K562 (cell line): ENCODE results near the gene ST6GAL1. TPM values are rescaled to one million over a fixed set of nuclear protein-coding genes. Genes with fewer than 3 reads are reported as not detected.
A peak's percentile ranks its signal among the peaks of the same experiment; 100 is the strongest.

ENCODE experiments used
- EP400 ChIP-seq: fragments of 450-650 bp; IDR thresholded peaks from 2 replicates; pipeline ENCODE4 v1.6.1; 2017; ENCODE audit warnings: antibody characterized with exemption, mild to moderate bottlenecking, moderate library complexity
- MEIS2 ChIP-seq: fragments of 450-650 bp; IDR thresholded peaks from 2 replicates; pipeline ENCODE4 v1.6.1; 2014; ENCODE audit warnings: mild to moderate bottlenecking; ENCODE audit not compliant: partially characterized antibody
- SMAD3 ChIP-seq: fragments of 450-650 bp; formaldehyde crosslinking; conservative IDR thresholded peaks from 2 replicates; pipeline ENCODE4 v1.4.0; 2020; ENCODE audit warnings: mild to moderate bottlenecking
- SRSF7 ChIP-seq: fragments of 200-400 bp; formaldehyde crosslinking; optimal IDR thresholded peaks from 2 replicates; pipeline ENCODE3; 2017; ENCODE audit warnings: mild to moderate bottlenecking, low read depth, low read length
- TEAD4 ChIP-seq, 2 experiments: sonication (generic) in 1 of 2; formaldehyde crosslinking in 1 of 2; IDR thresholded peaks; 2 replicates each; pipeline versions ENCODE4 v1.6.1 to v1.8.0; 2012 to 2022; ENCODE audit warnings: borderline replicate concordance in 1 of 2, inconsistent platforms in 1 of 2, low read length in 1 of 2, mild to moderate bottlenecking in 1 of 2, missing genetic modification reagents in 1 of 2
- TFAM ChIP-seq: fragments of 250-450 bp; sonication (Bioruptor Pico); conservative IDR thresholded peaks from 2 replicates; pipeline ENCODE4 v1.5.0; 2021; ENCODE audit warnings: mild to moderate bottlenecking, moderate library complexity
- ZC3H4 ChIP-seq: sonication (generic); formaldehyde crosslinking; IDR thresholded peaks from 2 replicates; pipeline ENCODE4 v1.9.0; 2021; ENCODE audit warnings: missing genetic modification reagents, borderline replicate concordance
- ZKSCAN1 ChIP-seq: fragments of 150-350 bp; IDR thresholded peaks from 2 replicates; pipeline ENCODE4 v1.6.1; 2016; ENCODE audit warnings: low read depth, low read length
- ZNF12 ChIP-seq: sonication (generic); formaldehyde crosslinking; IDR thresholded peaks from 2 replicates; pipeline ENCODE4 v1.4.0; 2020; ENCODE audit warnings: mild to moderate bottlenecking, missing genetic modification reagents
- ZNF766 ChIP-seq: fragments of 200-800 bp; sonication (Bioruptor generic); conservative IDR thresholded peaks from 2 replicates; pipeline ENCODE4 v1.6.1; 2016; ENCODE audit warnings: missing genetic modification characterization, missing compliant biosample characterization
- ZSCAN29 ChIP-seq: fragments of 450-650 bp; IDR thresholded peaks from 2 replicates; pipeline ENCODE4 v1.6.1; 2017
- polyA plus RNA-seq, 8 experiments: library from polyadenylated mRNA; depleted of rRNA in 4 of 8; stranded (reverse) in 5 of 8; unstranded in 3 of 8; fragments of >200 nt; fragmentation: Nextera tagmentation in 2 of 8; fragmentation: Illumina TruSeq in 1 of 8; extraction: Ambion mirVana in 2 of 8; extraction: Trizol in 1 of 8; gene quantifications; 2 replicates each; pipeline versions ENCODE4 v1.2.1 to v1.2.3, GENCODE V29; 2011 to 2014; ENCODE audit warnings: inconsistent platforms in 1 of 8, missing spikeins in 1 of 8
- total RNA-seq, 7 experiments: library from RNA; depleted of rRNA in 6 of 7; stranded (reverse); fragments of >200 nt in 6 of 7; fragmentation: Illumina TruSeq in 2 of 7; extraction: Trizol in 2 of 7; gene quantifications; 2 replicates each; pipeline versions ENCODE4 v1.2.1 to v1.2.3, GENCODE V29; 2011 to 2021; ENCODE audit warnings: low replicate concordance in 1 of 7
- TF ChIP-seq, protein P1 (sequence below): sonication (generic); formaldehyde crosslinking; IDR thresholded peaks from 2 replicates; pipeline ENCODE4 v1.8.1; 2023; ENCODE audit warnings: mild to moderate bottlenecking, missing genetic modification reagents
- TF ChIP-seq, protein P2 (sequence below), 2 experiments: fragments of 450-650 bp; IDR thresholded peaks; 2 replicates each; pipeline ENCODE4 v1.6.1; 2016
- TF ChIP-seq, protein P3 (sequence below): fragments of 250-450 bp; sonication (Bioruptor Pico); IDR thresholded peaks from 2 replicates; pipeline ENCODE4 v1.8.0; 2022; ENCODE audit warnings: moderate library complexity, mild to moderate bottlenecking, inconsistent platforms
- TF ChIP-seq, protein P4 (sequence below): fragments of 450-650 bp; IDR thresholded peaks from 2 replicates; pipeline ENCODE4 v1.6.1; 2016; ENCODE audit warnings: missing biosample characterization, missing genetic modification characterization
- TF ChIP-seq, protein P5 (sequence below): fragments of 450-650 bp; IDR thresholded peaks from 2 replicates; pipeline ENCODE4 v1.6.1; 2017; ENCODE audit warnings: antibody characterized with exemption, mild to moderate bottlenecking
- TF ChIP-seq, protein P6 (sequence below): sonication (generic); formaldehyde crosslinking; IDR thresholded peaks from 2 replicates; pipeline ENCODE4 v1.8.0; 2023; ENCODE audit warnings: mild to moderate bottlenecking, missing genetic modification reagents

The ST6GAL1 gene
- total and polyA plus RNA-seq, 9 of the 15 experiments (the other 6 are each of a cell fraction or from before 2014, with no cell fraction given) = 31.9 to 145 (median 71.0) TPM

DNA sequence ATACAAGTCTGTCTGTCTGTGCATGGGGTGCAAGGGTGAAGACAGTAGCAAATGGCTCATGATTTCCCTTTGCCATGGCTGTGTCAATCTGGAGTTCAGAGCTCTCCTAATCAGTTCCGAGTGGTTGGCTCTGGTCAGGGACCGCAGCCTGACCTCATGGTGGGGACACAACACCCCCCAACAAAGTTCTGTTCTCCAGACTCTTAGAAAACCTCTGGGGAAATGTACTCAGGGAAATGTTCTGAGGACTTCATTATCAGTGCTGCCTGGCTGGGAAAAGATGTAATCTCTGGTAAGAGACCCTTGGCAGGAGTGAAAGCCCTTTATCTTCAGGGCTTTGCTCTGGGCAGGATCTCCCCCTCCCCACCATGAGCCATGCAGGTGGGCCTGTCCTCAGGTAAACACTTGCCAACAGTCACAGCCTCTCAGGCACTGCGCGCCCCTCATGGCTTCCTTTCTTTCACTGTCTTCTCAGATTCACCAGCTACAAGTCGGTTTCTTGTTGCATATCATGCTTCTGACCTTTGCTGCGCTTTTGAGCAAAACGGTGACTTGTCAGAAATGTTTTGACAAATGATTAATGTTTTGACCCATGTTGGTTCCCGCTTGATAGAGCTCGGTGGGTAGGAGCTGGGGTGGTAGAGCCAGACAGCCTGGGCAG is 95.5 kb downstream of the ST6GAL1 start (continued):
- TF ChIP-seq ZNF766 (peak; percentile 53; the same call in 1 of the 2 replicates), ZSCAN29 (no peak), SRSF7 (no peak), ZNF12 (CRISPR knock-in tag) (no peak), MEIS2 (peak; percentile 92), TFAM (CRISPR knock-in tag) (no peak), EP400 (no peak), SMAD3 (no peak), ZC3H4 (no peak), ZKSCAN1 (no peak), TEAD4 (IDR thresholded peaks at IDR 0.05; ENCODE audit: low read length) (no peak), TEAD4 (CRISPR knock-in tag; IDR thresholded peaks at IDR 0.05; ENCODE audit: borderline replicate concordance) (no peak)
- TF ChIP-seq, protein P1, sequence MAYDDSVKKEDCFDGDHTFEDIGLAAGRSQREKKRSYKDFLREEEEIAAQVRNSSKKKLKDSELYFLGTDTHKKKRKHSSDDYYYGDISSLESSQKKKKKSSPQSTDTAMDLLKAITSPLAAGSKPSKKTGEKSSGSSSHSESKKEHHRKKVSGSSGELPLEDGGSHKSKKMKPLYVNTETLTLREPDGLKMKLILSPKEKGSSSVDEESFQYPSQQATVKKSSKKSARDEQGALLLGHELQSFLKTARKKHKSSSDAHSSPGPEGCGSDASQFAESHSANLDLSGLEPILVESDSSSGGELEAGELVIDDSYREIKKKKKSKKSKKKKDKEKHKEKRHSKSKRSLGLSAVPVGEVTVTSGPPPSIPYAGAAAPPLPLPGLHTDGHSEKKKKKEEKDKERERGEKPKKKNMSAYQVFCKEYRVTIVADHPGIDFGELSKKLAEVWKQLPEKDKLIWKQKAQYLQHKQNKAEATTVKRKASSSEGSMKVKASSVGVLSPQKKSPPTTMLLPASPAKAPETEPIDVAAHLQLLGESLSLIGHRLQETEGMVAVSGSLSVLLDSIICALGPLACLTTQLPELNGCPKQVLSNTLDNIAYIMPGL = no peak
- TF ChIP-seq, protein P2, sequence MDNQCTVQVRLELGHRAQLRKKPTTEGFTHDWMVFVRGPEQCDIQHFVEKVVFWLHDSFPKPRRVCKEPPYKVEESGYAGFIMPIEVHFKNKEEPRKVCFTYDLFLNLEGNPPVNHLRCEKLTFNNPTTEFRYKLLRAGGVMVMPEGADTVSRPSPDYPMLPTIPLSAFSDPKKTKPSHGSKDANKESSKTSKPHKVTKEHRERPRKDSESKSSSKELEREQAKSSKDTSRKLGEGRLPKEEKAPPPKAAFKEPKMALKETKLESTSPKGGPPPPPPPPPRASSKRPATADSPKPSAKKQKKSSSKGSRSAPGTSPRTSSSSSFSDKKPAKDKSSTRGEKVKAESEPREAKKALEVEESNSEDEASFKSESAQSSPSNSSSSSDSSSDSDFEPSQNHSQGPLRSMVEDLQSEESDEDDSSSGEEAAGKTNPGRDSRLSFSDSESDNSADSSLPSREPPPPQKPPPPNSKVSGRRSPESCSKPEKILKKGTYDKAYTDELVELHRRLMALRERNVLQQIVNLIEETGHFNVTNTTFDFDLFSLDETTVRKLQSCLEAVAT (IDR thresholded peaks at IDR 0.05) = no peak
- TF ChIP-seq, protein P3, sequence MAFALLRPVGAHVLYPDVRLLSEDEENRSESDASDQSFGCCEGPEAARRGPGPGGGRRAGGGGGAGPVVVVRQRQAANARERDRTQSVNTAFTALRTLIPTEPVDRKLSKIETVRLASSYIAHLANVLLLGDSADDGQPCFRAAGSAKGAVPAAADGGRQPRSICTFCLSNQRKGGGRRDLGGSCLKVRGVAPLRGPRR (CRISPR knock-in tag) = no peak
- TF ChIP-seq, protein P4, sequence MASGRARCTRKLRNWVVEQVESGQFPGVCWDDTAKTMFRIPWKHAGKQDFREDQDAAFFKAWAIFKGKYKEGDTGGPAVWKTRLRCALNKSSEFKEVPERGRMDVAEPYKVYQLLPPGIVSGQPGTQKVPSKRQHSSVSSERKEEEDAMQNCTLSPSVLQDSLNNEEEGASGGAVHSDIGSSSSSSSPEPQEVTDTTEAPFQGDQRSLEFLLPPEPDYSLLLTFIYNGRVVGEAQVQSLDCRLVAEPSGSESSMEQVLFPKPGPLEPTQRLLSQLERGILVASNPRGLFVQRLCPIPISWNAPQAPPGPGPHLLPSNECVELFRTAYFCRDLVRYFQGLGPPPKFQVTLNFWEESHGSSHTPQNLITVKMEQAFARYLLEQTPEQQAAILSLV (tag) = no peak
- TF ChIP-seq, protein P5, sequence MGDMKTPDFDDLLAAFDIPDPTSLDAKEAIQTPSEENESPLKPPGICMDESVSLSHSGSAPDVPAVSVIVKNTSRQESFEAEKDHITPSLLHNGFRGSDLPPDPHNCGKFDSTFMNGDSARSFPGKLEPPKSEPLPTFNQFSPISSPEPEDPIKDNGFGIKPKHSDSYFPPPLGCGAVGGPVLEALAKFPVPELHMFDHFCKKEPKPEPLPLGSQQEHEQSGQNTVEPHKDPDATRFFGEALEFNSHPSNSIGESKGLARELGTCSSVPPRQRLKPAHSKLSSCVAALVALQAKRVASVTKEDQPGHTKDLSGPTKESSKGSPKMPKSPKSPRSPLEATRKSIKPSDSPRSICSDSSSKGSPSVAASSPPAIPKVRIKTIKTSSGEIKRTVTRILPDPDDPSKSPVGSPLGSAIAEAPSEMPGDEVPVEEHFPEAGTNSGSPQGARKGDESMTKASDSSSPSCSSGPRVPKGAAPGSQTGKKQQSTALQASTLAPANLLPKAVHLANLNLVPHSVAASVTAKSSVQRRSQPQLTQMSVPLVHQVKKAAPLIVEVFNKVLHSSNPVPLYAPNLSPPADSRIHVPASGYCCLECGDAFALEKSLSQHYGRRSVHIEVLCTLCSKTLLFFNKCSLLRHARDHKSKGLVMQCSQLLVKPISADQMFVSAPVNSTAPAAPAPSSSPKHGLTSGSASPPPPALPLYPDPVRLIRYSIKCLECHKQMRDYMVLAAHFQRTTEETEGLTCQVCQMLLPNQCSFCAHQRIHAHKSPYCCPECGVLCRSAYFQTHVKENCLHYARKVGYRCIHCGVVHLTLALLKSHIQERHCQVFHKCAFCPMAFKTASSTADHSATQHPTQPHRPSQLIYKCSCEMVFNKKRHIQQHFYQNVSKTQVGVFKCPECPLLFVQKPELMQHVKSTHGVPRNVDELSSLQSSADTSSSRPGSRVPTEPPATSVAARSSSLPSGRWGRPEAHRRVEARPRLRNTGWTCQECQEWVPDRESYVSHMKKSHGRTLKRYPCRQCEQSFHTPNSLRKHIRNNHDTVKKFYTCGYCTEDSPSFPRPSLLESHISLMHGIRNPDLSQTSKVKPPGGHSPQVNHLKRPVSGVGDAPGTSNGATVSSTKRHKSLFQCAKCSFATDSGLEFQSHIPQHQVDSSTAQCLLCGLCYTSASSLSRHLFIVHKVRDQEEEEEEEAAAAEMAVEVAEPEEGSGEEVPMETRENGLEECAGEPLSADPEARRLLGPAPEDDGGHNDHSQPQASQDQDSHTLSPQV = peak; percentile 57; the same call in 1 of the 2 replicates
- TF ChIP-seq, protein P6, sequence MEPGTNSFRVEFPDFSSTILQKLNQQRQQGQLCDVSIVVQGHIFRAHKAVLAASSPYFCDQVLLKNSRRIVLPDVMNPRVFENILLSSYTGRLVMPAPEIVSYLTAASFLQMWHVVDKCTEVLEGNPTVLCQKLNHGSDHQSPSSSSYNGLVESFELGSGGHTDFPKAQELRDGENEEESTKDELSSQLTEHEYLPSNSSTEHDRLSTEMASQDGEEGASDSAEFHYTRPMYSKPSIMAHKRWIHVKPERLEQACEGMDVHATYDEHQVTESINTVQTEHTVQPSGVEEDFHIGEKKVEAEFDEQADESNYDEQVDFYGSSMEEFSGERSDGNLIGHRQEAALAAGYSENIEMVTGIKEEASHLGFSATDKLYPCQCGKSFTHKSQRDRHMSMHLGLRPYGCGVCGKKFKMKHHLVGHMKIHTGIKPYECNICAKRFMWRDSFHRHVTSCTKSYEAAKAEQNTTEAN (CRISPR knock-in tag) = no peak
